Measurements from ENCODE around the gene CELF4. TPM values are rescaled to one million over a fixed set of nuclear protein-coding genes. Genes with fewer than 3 reads are reported as not detected.
A peak's percentile ranks its signal among the peaks of the same experiment; 100 is the strongest.

The CELF4 gene
- 1.9 TPM for polyA plus RNA-seq (2013, experiment 1 of 2)
- polyA plus RNA-seq (2013, experiment 2 of 2): 2.3 TPM

- H2AK5ac ChIP-seq (ENCODE audit: low read length): no peak within 1 kb of the TSS
- H4K5ac ChIP-seq (ENCODE audit: low read length): no peak within 1 kb of the TSS
- no peak within 1 kb of the TSS for H4K8ac ChIP-seq (ENCODE audit: low read depth, low read length)
- peaks cover 38% of the 10 kb centered on the region for H3K27me3 ChIP-seq (ENCODE audit: insufficient read depth, low read length, poor library complexity)
- no peaks in the 10 kb centered on the region for H3K4me1 ChIP-seq (ENCODE audit: control insufficient read depth, low read depth, low read length)
- H2BK120ac ChIP-seq (ENCODE audit: low read depth, low read length): peak within 1 kb of the TSS; percentile 90
- peak within 1 kb of the TSS; percentile 37 for H3K56ac ChIP-seq (ENCODE audit: low read length)
- H3K18ac ChIP-seq (ENCODE audit: low read length): peak within 1 kb of the TSS; percentile 85
- DNase-seq: peak; percentile 60
- H3K4ac ChIP-seq (ENCODE audit: low read depth, low read length): no peak within 1 kb of the TSS
- H3K79me1 ChIP-seq (ENCODE audit: low read length): no peaks in the 10 kb centered on the region
- H2BK15ac ChIP-seq (replicated peaks; ENCODE audit: low read depth): no peak within 1 kb of the TSS
- no peaks in the 10 kb centered on the region for H3K36me3 ChIP-seq (ENCODE audit: control insufficient read depth, insufficient read depth, low read length)
- H3K27ac ChIP-seq (ENCODE audit: low read depth, low read length): no peak within 1 kb of the TSS
- H3K79me2 ChIP-seq (ENCODE audit: control insufficient read depth, insufficient read depth, low read length): no peaks in the 10 kb centered on the region
- WGBS (ENCODE audit: extremely low coverage, insufficient coverage, low lambda C conversion rate): no CpG with 5 or more reads among the region's 62 CpGs
- no peak within 1 kb of the TSS for H2BK5ac ChIP-seq (ENCODE audit: low read length)
- H3K4me2 ChIP-seq (ENCODE audit: low read length): peak within 1 kb of the TSS; percentile 81
- H3K4me3 ChIP-seq (ENCODE audit: low read length): peak within 1 kb of the TSS; percentile 73
- H3K9ac ChIP-seq (ENCODE audit: low read length): peak within 1 kb of the TSS; percentile 26
- H3K23ac ChIP-seq (ENCODE audit: low read length): no peak within 1 kb of the TSS
Observed at GRCh38 chr18:37565101-37565976, at the start of gene CELF4. Gene CELF4, minus strand, starts transcription at chr18:37565798.

- Histone ChIP-seq H2AK5ac (ENCODE audit: low read length) (no peak overlapping the region), H3K9ac (ENCODE audit: low read length) (no peak overlapping the region), H3K79me2 (ENCODE audit: control insufficient read depth, insufficient read depth, low read length) (no peaks in the 10 kb centered on the region), H3K27ac (ENCODE audit: low read depth, low read length) (no peak overlapping the region), H2BK120ac (ENCODE audit: low read depth, low read length) (no peak overlapping the region), H3K23ac (ENCODE audit: low read length) (no peak overlapping the region), H3K79me1 (ENCODE audit: low read length) (no peaks in the 10 kb centered on the region), H3K18ac (ENCODE audit: low read length) (no peak overlapping the region), H4K5ac (ENCODE audit: low read length) (no peak overlapping the region), H3K4ac (ENCODE audit: low read depth, low read length) (no peak overlapping the region), H4K8ac (ENCODE audit: low read depth, low read length) (no peak overlapping the region), H2BK15ac (replicated peaks; ENCODE audit: low read depth) (no peak overlapping the region), H3K4me3 (ENCODE audit: low read length) (no peak overlapping the region), H3K4me2 (ENCODE audit: low read length) (no peak overlapping the region), H3K4me1 (ENCODE audit: control insufficient read depth, low read depth, low read length) (no peaks in the 10 kb centered on the region), H3K56ac (ENCODE audit: low read length) (no peak overlapping the region), H2BK5ac (ENCODE audit: low read length) (no peak overlapping the region), H3K36me3 (ENCODE audit: control insufficient read depth, insufficient read depth, low read length) (no peaks in the 10 kb centered on the region), H3K27me3 (ENCODE audit: insufficient read depth, low read length, poor library complexity) (no peaks in the 10 kb centered on the region)
- WGBS (ENCODE audit: extremely low coverage, insufficient coverage, low lambda C conversion rate): no CpG with 5 or more reads among the region's 1 CpG
- DNase-seq: no peak
Observed at GRCh38 chr18:37613253-37613565, 47.6 kb upstream of the CELF4 start.

GRCh38 chr18:37612524-37613252 lies 47.1 kb upstream of the CELF4 start:
- Histone ChIP-seq H3K4me3 (ENCODE audit: low read length) (no peak overlapping the region), H2BK5ac (ENCODE audit: low read length) (no peak overlapping the region), H3K4me2 (ENCODE audit: low read length) (no peak overlapping the region), H3K27me3 (ENCODE audit: insufficient read depth, low read length, poor library complexity) (no peaks in the 10 kb centered on the region), H2AK5ac (ENCODE audit: low read length) (no peak overlapping the region), H4K8ac (ENCODE audit: low read depth, low read length) (no peak overlapping the region), H3K27ac (ENCODE audit: low read depth, low read length) (no peak overlapping the region), H2BK120ac (ENCODE audit: low read depth, low read length) (no peak overlapping the region), H3K36me3 (ENCODE audit: control insufficient read depth, insufficient read depth, low read length) (no peaks in the 10 kb centered on the region), H3K23ac (ENCODE audit: low read length) (no peak overlapping the region), H3K79me2 (ENCODE audit: control insufficient read depth, insufficient read depth, low read length) (no peaks in the 10 kb centered on the region), H3K18ac (ENCODE audit: low read length) (no peak overlapping the region), H2BK15ac (replicated peaks; ENCODE audit: low read depth) (no peak overlapping the region), H3K56ac (ENCODE audit: low read length) (no peak overlapping the region), H3K9ac (ENCODE audit: low read length) (no peak overlapping the region), H3K4ac (ENCODE audit: low read depth, low read length) (no peak overlapping the region), H3K4me1 (ENCODE audit: control insufficient read depth, low read depth, low read length) (no peaks in the 10 kb centered on the region), H4K5ac (ENCODE audit: low read length) (no peak overlapping the region), H3K79me1 (ENCODE audit: low read length) (no peaks in the 10 kb centered on the region)
- DNase-seq: no peak
- no CpG with 5 or more reads among the region's 5 CpGs for WGBS (ENCODE audit: extremely low coverage, insufficient coverage, low lambda C conversion rate)

GRCh38 chr18:37611614-37612279 lies 46.1 kb upstream of the CELF4 start:
- Histone ChIP-seq H2BK5ac (ENCODE audit: low read length) (no peak overlapping the region), H3K18ac (ENCODE audit: low read length) (no peak overlapping the region), H3K27ac (ENCODE audit: low read depth, low read length) (no peak overlapping the region), H4K5ac (ENCODE audit: low read length) (no peak overlapping the region), H3K56ac (ENCODE audit: low read length) (no peak overlapping the region), H3K9ac (ENCODE audit: low read length) (no peak overlapping the region), H3K4ac (ENCODE audit: low read depth, low read length) (no peak overlapping the region), H3K4me3 (ENCODE audit: low read length) (no peak overlapping the region), H3K4me1 (ENCODE audit: control insufficient read depth, low read depth, low read length) (no peaks in the 10 kb centered on the region), H2AK5ac (ENCODE audit: low read length) (no peak overlapping the region), H3K4me2 (ENCODE audit: low read length) (no peak overlapping the region), H2BK15ac (replicated peaks; ENCODE audit: low read depth) (no peak overlapping the region), H3K79me1 (ENCODE audit: low read length) (no peaks in the 10 kb centered on the region), H3K79me2 (ENCODE audit: control insufficient read depth, insufficient read depth, low read length) (no peaks in the 10 kb centered on the region), H3K27me3 (ENCODE audit: insufficient read depth, low read length, poor library complexity) (no peaks in the 10 kb centered on the region), H3K36me3 (ENCODE audit: control insufficient read depth, insufficient read depth, low read length) (no peaks in the 10 kb centered on the region), H2BK120ac (ENCODE audit: low read depth, low read length) (no peak overlapping the region), H4K8ac (ENCODE audit: low read depth, low read length) (no peak overlapping the region), H3K23ac (ENCODE audit: low read length) (no peak overlapping the region)
- DNase-seq: no peak
- WGBS (ENCODE audit: extremely low coverage, insufficient coverage, low lambda C conversion rate): no CpG with 5 or more reads among the region's 5 CpGs

- WGBS (ENCODE audit: extremely low coverage, insufficient coverage, low lambda C conversion rate): no CpG with 5 or more reads among the region's 10 CpGs
Observed at GRCh38 chr18:37608876-37609275, 43.3 kb upstream of the CELF4 start.

More at GRCh38 chr18:37608876-37609275, 43.3 kb upstream of the CELF4 start:
- no peak overlapping the region for H2BK15ac ChIP-seq (replicated peaks; ENCODE audit: low read depth)
- no peaks in the 10 kb centered on the region for H3K4me1 ChIP-seq (ENCODE audit: control insufficient read depth, low read depth, low read length)
- H4K5ac ChIP-seq (ENCODE audit: low read length): no peak overlapping the region
- no peak overlapping the region for H3K23ac ChIP-seq (ENCODE audit: low read length)
- DNase-seq: no peak
- H2AK5ac ChIP-seq (ENCODE audit: low read length): no peak overlapping the region
- no peak overlapping the region for H3K4me3 ChIP-seq (ENCODE audit: low read length)
- no peaks in the 10 kb centered on the region for H3K27me3 ChIP-seq (ENCODE audit: insufficient read depth, low read length, poor library complexity)
- no peaks in the 10 kb centered on the region for H3K36me3 ChIP-seq (ENCODE audit: control insufficient read depth, insufficient read depth, low read length)
- no peaks in the 10 kb centered on the region for H3K79me2 ChIP-seq (ENCODE audit: control insufficient read depth, insufficient read depth, low read length)
- no peaks in the 10 kb centered on the region for H3K79me1 ChIP-seq (ENCODE audit: low read length)
- H3K56ac ChIP-seq (ENCODE audit: low read length): no peak overlapping the region
- no peak overlapping the region for H3K4me2 ChIP-seq (ENCODE audit: low read length)
- no peak overlapping the region for H3K18ac ChIP-seq (ENCODE audit: low read length)
- H2BK120ac ChIP-seq (ENCODE audit: low read depth, low read length): no peak overlapping the region
- H4K8ac ChIP-seq (ENCODE audit: low read depth, low read length): no peak overlapping the region
- H2BK5ac ChIP-seq (ENCODE audit: low read length): no peak overlapping the region
- H3K27ac ChIP-seq (ENCODE audit: low read depth, low read length): no peak overlapping the region
- no peak overlapping the region for H3K4ac ChIP-seq (ENCODE audit: low read depth, low read length)
- no peak overlapping the region for H3K9ac ChIP-seq (ENCODE audit: low read length)
